GM19372 (cell line): ENCODE data around the gene CDKN2B-AS1.

ENCODE experiments used
- ATAC-seq: cut with Tn5 transposase; IDR thresholded peaks from one replicate; pipeline ENCODE4 v1.9.1; 2021; ENCODE audit warnings: mild to moderate bottlenecking, low read depth, moderate library complexity; ENCODE audit not compliant: unreplicated experiment

The CDKN2B-AS1 gene

GRCh38 chr9:22073349-22073748 is 78.8 kb downstream of the CDKN2B-AS1 start:
- no peak for ATAC-seq

GRCh38 chr9:22078081-22078480 is 83.5 kb downstream of the CDKN2B-AS1 start:
- ATAC-seq = no peak

GRCh38 chr9:22079873-22080341 is 85.3 kb downstream of the CDKN2B-AS1 start:
- ATAC-seq = peak; percentile 69

GRCh38 chr9:22084336-22085035 is 89.9 kb downstream of the CDKN2B-AS1 start:
- ATAC-seq = no peak

GRCh38 chr9:22088053-22088716 is 93.6 kb downstream of the CDKN2B-AS1 start:
- no peak for ATAC-seq

GRCh38 chr9:22088717-22089061 is 94.1 kb downstream of the CDKN2B-AS1 start:
- no peak for ATAC-seq

- ATAC-seq = no peak
These were observed 103.1 kb downstream of the CDKN2B-AS1 start for GRCh38 chr9:22097707-22098106.

- ATAC-seq = no peak
These were observed 104.2 kb downstream of the CDKN2B-AS1 start for GRCh38 chr9:22098643-22099332.

- ATAC-seq = no peak
These were observed 106.0 kb downstream of the CDKN2B-AS1 start for GRCh38 chr9:22100626-22101025.

- ATAC-seq = no peak
These were observed 107.8 kb downstream of the CDKN2B-AS1 start for GRCh38 chr9:22102146-22103053.

- ATAC-seq = no peak
These were observed 109.3 kb downstream of the CDKN2B-AS1 start for GRCh38 chr9:22103685-22104575.

GRCh38 chr9:22105005-22105722 is 110.6 kb downstream of the CDKN2B-AS1 start:
- peak; percentile 92 for ATAC-seq

GRCh38 chr9:22107202-22108045 is 112.8 kb downstream of the CDKN2B-AS1 start:
- no peak for ATAC-seq

- no peak for ATAC-seq
These were observed 114.2 kb downstream of the CDKN2B-AS1 start for GRCh38 chr9:22108581-22109370.

- no peak for ATAC-seq
These were observed 116.8 kb downstream of the CDKN2B-AS1 start for GRCh38 chr9:22111176-22111953.

- ATAC-seq = no peak
These were observed 117.3 kb downstream of the CDKN2B-AS1 start for GRCh38 chr9:22111954-22112247.
